22Rv1 (cell line): ENCODE results near the gene AGFG2.

ENCODE experiments used
- H3K27ac ChIP-seq: fragments of 450-650 bp; 2 replicates; pipeline ENCODE4 v1.5.1; 2017
- ZFX ChIP-seq: fragments of 450-650 bp; IDR thresholded peaks from 2 replicates; pipeline ENCODE4 v1.6.1; 2017; ENCODE audit warnings: antibody characterized with exemption, borderline replicate concordance
- TF ChIP-seq, protein P1 (sequence below): fragments of 450-650 bp; IDR thresholded peaks from 2 replicates; pipeline ENCODE4 v1.5.1; 2017; ENCODE audit warnings: mild to moderate bottlenecking

The AGFG2 gene

GRCh38 chr7:100573691-100574361, 34.8 kb downstream of the AGFG2 start, which contains the start of gene SAP25:
Gene SAP25, minus strand, starts transcription at chr7:100573900. Its CDS starts 158 bp downstream, at chr7:100573742.
- peak within 1 kb of the TSS; percentile 65 for H3K27ac ChIP-seq
- TF ChIP-seq ZFX, result no peak
- TF ChIP-seq, protein P1, sequence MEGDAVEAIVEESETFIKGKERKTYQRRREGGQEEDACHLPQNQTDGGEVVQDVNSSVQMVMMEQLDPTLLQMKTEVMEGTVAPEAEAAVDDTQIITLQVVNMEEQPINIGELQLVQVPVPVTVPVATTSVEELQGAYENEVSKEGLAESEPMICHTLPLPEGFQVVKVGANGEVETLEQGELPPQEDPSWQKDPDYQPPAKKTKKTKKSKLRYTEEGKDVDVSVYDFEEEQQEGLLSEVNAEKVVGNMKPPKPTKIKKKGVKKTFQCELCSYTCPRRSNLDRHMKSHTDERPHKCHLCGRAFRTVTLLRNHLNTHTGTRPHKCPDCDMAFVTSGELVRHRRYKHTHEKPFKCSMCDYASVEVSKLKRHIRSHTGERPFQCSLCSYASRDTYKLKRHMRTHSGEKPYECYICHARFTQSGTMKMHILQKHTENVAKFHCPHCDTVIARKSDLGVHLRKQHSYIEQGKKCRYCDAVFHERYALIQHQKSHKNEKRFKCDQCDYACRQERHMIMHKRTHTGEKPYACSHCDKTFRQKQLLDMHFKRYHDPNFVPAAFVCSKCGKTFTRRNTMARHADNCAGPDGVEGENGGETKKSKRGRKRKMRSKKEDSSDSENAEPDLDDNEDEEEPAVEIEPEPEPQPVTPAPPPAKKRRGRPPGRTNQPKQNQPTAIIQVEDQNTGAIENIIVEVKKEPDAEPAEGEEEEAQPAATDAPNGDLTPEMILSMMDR, result peak; percentile 93

DNA sequence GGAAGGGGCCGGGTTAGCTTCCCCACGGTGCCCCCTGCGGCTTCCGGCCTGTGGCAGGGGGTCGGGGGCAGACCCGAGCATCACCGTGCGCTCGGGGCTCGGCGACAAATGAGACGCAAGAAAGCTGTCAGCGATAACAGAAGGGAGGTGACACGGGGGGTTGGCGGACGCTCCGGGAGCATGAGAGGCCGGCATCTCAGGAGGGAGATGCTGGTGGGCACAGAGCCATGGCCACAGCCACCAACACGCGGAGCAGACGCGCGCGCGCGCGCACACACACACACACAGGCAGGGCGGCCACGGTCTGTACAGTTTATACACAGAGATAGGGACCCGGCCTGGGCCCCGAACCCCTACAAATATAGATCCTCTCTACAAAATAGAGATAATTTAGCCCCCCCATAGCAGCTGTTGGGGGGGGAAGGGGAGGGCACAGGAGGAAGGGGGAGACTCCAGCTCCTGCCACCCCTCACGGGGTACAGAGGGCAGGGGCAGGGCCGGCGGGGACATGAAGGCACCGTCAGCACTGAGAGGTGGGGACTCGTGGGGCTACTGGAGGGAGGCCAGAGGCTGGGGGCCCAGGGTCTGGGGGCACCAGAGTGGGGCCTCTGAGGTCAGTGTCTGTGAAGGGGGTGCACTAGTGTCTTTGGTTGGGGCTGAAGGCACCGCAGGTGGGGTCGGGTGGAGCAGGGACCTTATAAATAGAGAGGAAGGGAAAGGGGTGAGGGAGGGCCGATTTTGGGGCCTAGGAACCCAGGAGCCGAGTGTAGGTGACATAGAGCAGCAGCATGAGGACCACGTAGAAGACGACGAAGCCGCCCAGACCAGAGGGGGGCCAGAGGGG, 35.6 kb downstream of the AGFG2 start:
- H3K27ac ChIP-seq, result peak overlapping the region; percentile 65
- TF ChIP-seq, protein P1, result no peak
- TF ChIP-seq ZFX, result no peak

DNA sequence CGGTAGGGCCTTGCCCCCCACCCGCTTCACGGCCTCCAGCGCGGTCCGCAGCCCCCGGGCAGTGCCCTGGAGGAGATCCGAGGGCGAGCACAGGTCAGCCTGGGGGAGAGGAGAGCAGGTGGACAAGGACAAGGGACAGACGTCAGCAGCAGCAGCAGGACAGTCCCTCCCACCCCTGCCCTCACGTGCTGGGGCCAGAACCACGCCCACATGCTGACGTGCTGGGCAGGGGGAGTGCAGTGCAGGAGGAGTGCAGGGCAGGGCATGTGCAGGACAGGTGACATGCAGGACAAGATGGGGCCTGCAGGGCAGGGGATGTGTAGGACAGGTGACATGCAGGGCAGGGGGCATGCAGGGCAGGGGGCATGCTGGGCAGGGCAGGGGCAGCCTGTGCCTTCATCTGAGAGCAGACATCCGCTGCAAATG, 36.2 kb downstream of the AGFG2 start:
- H3K27ac ChIP-seq, result peak overlapping the region; percentile 65
- TF ChIP-seq, protein P1, result no peak
- TF ChIP-seq ZFX, result no peak

- TF ChIP-seq ZFX, result no peak
- TF ChIP-seq, protein P1, result no peak
- H3K27ac ChIP-seq, result peak overlapping the region; percentile 65
These were observed 36.9 kb downstream of the AGFG2 start for GRCh38 chr7:100575746-100576383.

- TF ChIP-seq, protein P1, result no peak
- TF ChIP-seq ZFX, result no peak
- peak overlapping the region; percentile 65; the same call in 1 of the 2 replicates for H3K27ac ChIP-seq
These were observed 37.5 kb downstream of the AGFG2 start for GRCh38 chr7:100576384-100576993.

DNA sequence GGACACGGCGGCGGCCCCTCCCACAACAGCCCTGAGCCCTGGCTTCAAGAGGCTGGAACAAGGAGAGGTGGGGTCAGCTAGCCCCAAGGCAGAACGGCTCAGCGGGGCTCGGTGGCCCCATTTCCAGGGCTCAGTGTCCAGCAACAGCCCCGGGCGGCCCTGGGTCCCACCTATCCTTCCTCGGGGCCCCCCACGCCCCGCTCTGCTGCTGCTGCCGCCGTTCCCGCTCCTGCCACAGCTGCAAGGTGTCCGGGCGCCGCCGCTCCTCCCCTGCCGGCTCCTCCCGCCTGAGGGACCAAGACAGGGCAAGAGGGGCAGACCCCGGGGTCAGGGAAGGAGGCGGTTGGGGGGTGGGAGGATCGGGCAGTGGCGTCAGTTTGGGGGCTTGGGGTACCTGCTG, 38.1 kb downstream of the AGFG2 start:
- no peak for TF ChIP-seq ZFX
- TF ChIP-seq, protein P1, result no peak
- H3K27ac ChIP-seq, result no peak overlapping the region
